ENCODE data around the gene TMEM63C.
"Not testable (repeated sequence)": the region's sequence is repeated elsewhere in the genome, so short reads cannot be mapped to it uniquely, and the experiment has no call there.

TMEM63C gene

GRCh38 chr14:77278461-77279230, 97.0 kb downstream of the TMEM63C start:
- Mint-ChIP-seq H3K4me3 (no peak overlapping the region), H3K9me3 (no peaks in the 10 kb centered on the region), H3K4me1 (no peaks in the 10 kb centered on the region), H3K36me3 (no peaks in the 10 kb centered on the region), H3K27ac (no peak overlapping the region)
- ATAC-seq (no peak), DNase-seq (ENCODE audit: low spot score in 2 of 2) (no peak)

GRCh38 chr14:77279719-77280118, 98.1 kb downstream of the TMEM63C start:
- Mint-ChIP-seq H3K36me3 (no peaks in the 10 kb centered on the region), H3K9me3 (no peaks in the 10 kb centered on the region), H3K4me1 (no peaks in the 10 kb centered on the region), H3K27ac (no peak overlapping the region), H3K4me3 (no peak overlapping the region)
- DNase-seq (ENCODE audit: low spot score in 2 of 2): no peak
- ATAC-seq: no peak

GRCh38 chr14:77280921-77281320, 99.3 kb downstream of the TMEM63C start:
- not testable (repeated sequence) for H3K4me1 Mint-ChIP-seq; H3K9me3 Mint-ChIP-seq; H3K27ac Mint-ChIP-seq; DNase-seq (ENCODE audit: low spot score in 2 of 2); H3K36me3 Mint-ChIP-seq; ATAC-seq; H3K4me3 Mint-ChIP-seq

- no peaks in the 10 kb centered on the region for H3K4me1 Mint-ChIP-seq
- H3K36me3 Mint-ChIP-seq: peaks cover 14% of the 10 kb centered on the region
- H3K4me3 Mint-ChIP-seq: no peak overlapping the region
- no peak for ATAC-seq
- DNase-seq (ENCODE audit: low spot score in 2 of 2): no peak
- H3K9me3 Mint-ChIP-seq: no peaks in the 10 kb centered on the region
- H3K27ac Mint-ChIP-seq: peak overlapping the region; percentile 58
Observed at GRCh38 chr14:77281852-77282410, 100.3 kb downstream of the TMEM63C start.

- no peak overlapping the region for H3K4me3 Mint-ChIP-seq
- H3K36me3 Mint-ChIP-seq: peaks cover 15% of the 10 kb centered on the region
- no peaks in the 10 kb centered on the region for H3K4me1 Mint-ChIP-seq
- ATAC-seq: no peak
- DNase-seq (ENCODE audit: low spot score in 2 of 2): no peak
- H3K9me3 Mint-ChIP-seq: no peaks in the 10 kb centered on the region
- H3K27ac Mint-ChIP-seq: no peak overlapping the region
Observed at GRCh38 chr14:77284066-77284465, 102.5 kb downstream of the TMEM63C start.

GRCh38 chr14:77284466-77284865, 102.9 kb downstream of the TMEM63C start:
- Mint-ChIP-seq H3K27ac (no peak overlapping the region), H3K36me3 (peaks cover 15% of the 10 kb centered on the region), H3K4me3 (no peak overlapping the region), H3K9me3 (no peaks in the 10 kb centered on the region), H3K4me1 (no peaks in the 10 kb centered on the region)
- DNase-seq (ENCODE audit: low spot score in 2 of 2): no peak
- no peak for ATAC-seq

- no peak overlapping the region for H3K27ac Mint-ChIP-seq
- no peaks in the 10 kb centered on the region for H3K9me3 Mint-ChIP-seq
- ATAC-seq: no peak
- H3K4me1 Mint-ChIP-seq: no peaks in the 10 kb centered on the region
- DNase-seq (ENCODE audit: low spot score in 2 of 2): no peak
- no peak overlapping the region for H3K4me3 Mint-ChIP-seq
- H3K36me3 Mint-ChIP-seq: peaks cover 15% of the 10 kb centered on the region
Observed at GRCh38 chr14:77286576-77286975, 105.0 kb downstream of the TMEM63C start.

GRCh38 chr14:77290705-77291104, 109.1 kb downstream of the TMEM63C start:
- Mint-ChIP-seq H3K4me1 (no peaks in the 10 kb centered on the region), H3K4me3 (no peak overlapping the region), H3K27ac (no peak overlapping the region), H3K9me3 (no peaks in the 10 kb centered on the region), H3K36me3 (peaks cover 8% of the 10 kb centered on the region)
- DNase-seq (ENCODE audit: low spot score in 2 of 2) (no peak), ATAC-seq (no peak)

GRCh38 chr14:77296155-77296554, 114.6 kb downstream of the TMEM63C start:
- DNase-seq (ENCODE audit: low spot score in 2 of 2) (no peak), ATAC-seq (no peak)
- H3K9me3 Mint-ChIP-seq: no peaks in the 10 kb centered on the region
- no peaks in the 10 kb centered on the region for H3K4me1 Mint-ChIP-seq
- H3K36me3 Mint-ChIP-seq: peaks cover 7% of the 10 kb centered on the region
- H3K4me3 Mint-ChIP-seq: no peak overlapping the region
- H3K27ac Mint-ChIP-seq: peak overlapping the region; percentile 70

- peaks cover 7% of the 10 kb centered on the region for H3K36me3 Mint-ChIP-seq
- DNase-seq (ENCODE audit: low spot score in 2 of 2) (no peak), ATAC-seq (no peak)
- H3K4me1 Mint-ChIP-seq: no peaks in the 10 kb centered on the region
- no peaks in the 10 kb centered on the region for H3K9me3 Mint-ChIP-seq
- H3K27ac Mint-ChIP-seq: peak overlapping the region; percentile 8
- H3K4me3 Mint-ChIP-seq: no peak overlapping the region
Observed at GRCh38 chr14:77296906-77297305, 115.3 kb downstream of the TMEM63C start.

- H3K9me3 Mint-ChIP-seq: no peaks in the 10 kb centered on the region
- ATAC-seq: no peak
Observed at GRCh38 chr14:77299771-77300170, 118.2 kb downstream of the TMEM63C start.

GRCh38 chr14:77301103-77301502, 119.5 kb downstream of the TMEM63C start:
- H3K9me3 Mint-ChIP-seq: no peaks in the 10 kb centered on the region
- H3K4me1 Mint-ChIP-seq: peaks cover 22% of the 10 kb centered on the region
- no peak overlapping the region for H3K27ac Mint-ChIP-seq
- DNase-seq (ENCODE audit: low spot score in 2 of 2) (peak; percentile 50 to 84), ATAC-seq (no peak)
- no peak overlapping the region for H3K4me3 Mint-ChIP-seq
- peaks cover 18% of the 10 kb centered on the region for H3K36me3 Mint-ChIP-seq

More at GRCh38 chr14:77299771-77300170, 118.2 kb downstream of the TMEM63C start:
- Mint-ChIP-seq H3K4me3 (no peak overlapping the region), H3K36me3 (peaks cover 18% of the 10 kb centered on the region), H3K4me1 (peaks cover 18% of the 10 kb centered on the region), H3K27ac (no peak overlapping the region)
- DNase-seq (ENCODE audit: low spot score in 2 of 2): no peak

- Mint-ChIP-seq H3K4me3 (peak overlapping the region; percentile 60), H3K36me3 (peaks cover 18% of the 10 kb centered on the region), H3K4me1 (peaks cover 31% of the 10 kb centered on the region), H3K9me3 (no peaks in the 10 kb centered on the region), H3K27ac (peak overlapping the region; percentile 97)
- peak; percentile 94 for ATAC-seq
- peak; percentile 18 to 74 for DNase-seq (ENCODE audit: low spot score in 2 of 2)
Observed at GRCh38 chr14:77302926-77303325, 121.3 kb downstream of the TMEM63C start.

GRCh38 chr14:77303417-77304156, 122.0 kb downstream of the TMEM63C start:
- DNase-seq (ENCODE audit: low spot score in 2 of 2): peak in 1 of 2 donors; percentile 70
- peak overlapping the region; percentile 97 for H3K27ac Mint-ChIP-seq
- peaks cover 31% of the 10 kb centered on the region for H3K4me1 Mint-ChIP-seq
- H3K36me3 Mint-ChIP-seq: peaks cover 15% of the 10 kb centered on the region
- peak overlapping the region; percentile 60 for H3K4me3 Mint-ChIP-seq
- H3K9me3 Mint-ChIP-seq: no peaks in the 10 kb centered on the region
- ATAC-seq: peak; percentile 90

- no peak overlapping the region for H3K27ac Mint-ChIP-seq
- peaks cover 11% of the 10 kb centered on the region for H3K36me3 Mint-ChIP-seq
- ATAC-seq (no peak), DNase-seq (ENCODE audit: low spot score in 2 of 2) (no peak)
- H3K9me3 Mint-ChIP-seq: no peaks in the 10 kb centered on the region
- H3K4me3 Mint-ChIP-seq: no peak overlapping the region
- peaks cover 31% of the 10 kb centered on the region for H3K4me1 Mint-ChIP-seq
Observed at GRCh38 chr14:77305696-77306095, 124.1 kb downstream of the TMEM63C start.

- no peak overlapping the region for H3K4me3 Mint-ChIP-seq
- DNase-seq (ENCODE audit: low spot score in 2 of 2) (no peak), ATAC-seq (no peak)
- H3K27ac Mint-ChIP-seq: no peak overlapping the region
- peaks cover 31% of the 10 kb centered on the region for H3K4me1 Mint-ChIP-seq
- H3K9me3 Mint-ChIP-seq: no peaks in the 10 kb centered on the region
- peaks cover 11% of the 10 kb centered on the region for H3K36me3 Mint-ChIP-seq
Observed at GRCh38 chr14:77306416-77306815, 124.8 kb downstream of the TMEM63C start.

Measured in stimulated activated effector memory CD8-positive, alpha-beta T cell treated with anti-CD3 and anti-CD28 coated beads, Interleukin-12 subunit alpha, Interleukin-12 subunit beta, amount 100 ng/mL, for 72 hours (primary cell).